Activated CD4-positive, alpha-beta T cell treated with anti-CD3 and anti-CD28 coated beads, Interleukin-10, Interleukin-2, amounts not matched to agents 100 ng/mL and 50 ng/mL, durations not matched to agents 16 hours and 8 hours (primary cell): Measurements from ENCODE around the gene CAMKK2.
"Not testable (repeated sequence)": the region's sequence is repeated elsewhere in the genome, so short reads cannot be mapped to it uniquely, and the experiment has no call there.

Experiments used
- DNase-seq: peaks from one replicate; pipeline ENCODE4 v3.0.0-alpha.2; 2020

The CAMKK2 gene

DNA sequence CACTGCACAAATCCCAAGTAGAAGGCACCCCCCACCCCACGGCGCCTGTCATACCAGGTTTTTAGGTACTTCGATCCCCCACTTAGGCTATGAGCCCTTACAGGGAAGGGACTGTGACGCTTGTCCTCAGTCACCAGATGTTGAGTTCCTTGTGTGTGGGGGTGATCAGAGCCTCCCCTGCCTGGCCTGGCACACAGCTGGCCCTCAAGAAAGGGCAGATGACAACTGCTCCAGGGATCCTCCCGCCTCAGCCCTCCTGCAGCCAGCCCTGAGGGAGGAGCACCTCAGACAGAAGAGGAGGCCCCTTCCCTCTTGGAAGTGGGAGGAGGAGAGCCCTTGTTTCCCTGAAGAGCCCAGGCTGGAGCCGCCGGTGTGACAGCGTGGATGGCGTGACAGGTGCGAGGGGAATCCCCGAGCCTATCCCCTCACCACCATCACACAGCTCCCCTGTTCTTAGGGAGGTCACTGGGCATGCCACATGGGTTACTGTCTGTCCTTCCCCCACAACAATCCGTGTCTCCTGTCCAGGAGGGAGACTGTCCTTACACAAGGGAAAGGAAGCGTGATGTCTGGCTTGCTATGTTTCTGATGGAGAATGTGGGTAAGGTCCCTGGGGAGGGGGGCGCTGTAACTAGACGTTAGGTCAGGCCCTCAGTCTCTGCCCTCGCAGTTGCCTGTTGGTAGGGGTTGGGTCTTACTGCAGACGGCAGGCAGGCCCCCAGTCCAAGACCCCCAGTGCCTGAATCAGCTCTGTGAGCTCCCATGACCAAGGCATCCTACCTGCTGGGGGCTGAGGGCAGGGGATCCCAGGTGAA is 55.1 kb downstream of the CAMKK2 start:
- DNase-seq: no peak

DNA sequence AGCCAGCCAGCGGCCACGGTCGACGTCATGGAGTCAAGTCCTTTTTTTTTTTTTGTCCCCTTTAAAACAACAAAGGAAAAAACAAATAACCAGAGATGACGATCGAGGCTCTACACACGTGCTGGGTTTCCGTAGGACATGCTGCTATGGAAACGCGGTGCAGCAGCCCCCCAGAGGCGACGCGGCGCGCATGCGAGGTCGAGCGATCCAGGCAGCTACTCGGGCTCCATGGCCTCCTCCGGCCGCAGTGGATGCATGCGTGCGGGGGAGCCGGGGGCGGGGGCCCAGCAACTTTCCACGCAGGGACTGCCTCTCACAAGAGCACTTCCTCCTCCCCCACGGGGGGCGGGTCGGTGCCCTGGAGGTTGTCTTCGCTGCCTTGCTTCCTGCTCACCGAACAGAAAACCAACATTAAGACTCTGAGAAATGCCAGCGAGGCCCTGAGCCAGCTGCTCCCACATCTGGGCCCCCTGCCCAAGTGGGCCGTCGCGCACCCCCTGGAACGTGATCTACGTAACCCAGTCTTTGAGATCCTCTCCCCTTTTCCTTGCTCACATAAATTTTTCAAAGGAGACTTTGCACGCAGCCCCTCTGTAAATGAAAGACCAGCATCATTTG is 55.9 kb downstream of the CAMKK2 start:
- DNase-seq: peak; percentile 70

DNA sequence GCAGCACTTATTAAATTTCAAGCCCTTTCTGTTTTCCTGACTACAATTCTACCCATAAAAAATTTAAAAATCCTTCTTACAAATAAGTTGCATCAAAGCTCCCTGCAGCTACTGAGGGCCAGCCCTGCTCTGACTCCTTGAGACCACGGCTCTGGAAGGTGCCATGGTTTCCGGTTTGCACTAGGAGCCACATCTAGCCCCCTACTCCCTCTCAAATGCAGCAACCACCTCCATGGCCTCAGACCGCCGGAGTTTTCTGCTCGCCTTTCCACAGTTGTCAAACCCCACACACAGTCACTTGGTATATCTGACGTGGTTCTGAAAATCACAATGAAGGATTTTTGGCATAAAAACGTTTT is 56.5 kb downstream of the CAMKK2 start:
- no peak for DNase-seq

DNA sequence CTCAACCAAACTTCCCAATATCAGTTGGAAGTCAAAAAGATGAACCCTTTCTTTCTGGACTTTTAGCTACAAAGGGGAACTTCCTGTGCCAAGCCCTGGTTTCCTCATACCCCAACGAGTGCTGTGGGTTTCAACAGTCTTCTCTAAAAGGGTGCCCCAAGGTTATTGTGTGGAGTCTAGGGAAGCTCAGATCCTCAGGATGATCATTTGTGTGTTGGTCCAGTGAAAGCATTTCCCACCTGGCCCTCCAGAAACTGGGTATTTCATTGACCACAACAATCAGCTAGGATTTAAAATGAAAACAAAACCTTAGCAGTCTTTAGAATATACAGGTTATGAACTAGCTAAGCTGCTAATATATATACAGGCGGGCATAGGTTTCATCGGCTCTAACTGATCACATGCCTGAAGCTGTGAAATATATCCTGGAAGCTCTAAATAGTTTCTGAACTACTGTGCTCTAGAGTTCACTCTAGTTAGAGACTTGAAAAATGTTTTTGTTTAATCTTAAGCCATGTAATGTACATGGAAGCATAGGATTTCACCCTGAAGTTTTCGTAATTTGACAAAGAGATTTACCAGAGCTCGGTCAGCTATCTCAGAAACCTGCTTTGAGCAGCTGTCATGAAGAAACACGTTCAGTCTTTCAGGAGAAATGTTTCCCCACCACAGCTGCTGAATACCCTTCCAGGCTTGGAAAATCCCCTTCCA is 57.0 kb downstream of the CAMKK2 start:
- DNase-seq: no peak

DNA sequence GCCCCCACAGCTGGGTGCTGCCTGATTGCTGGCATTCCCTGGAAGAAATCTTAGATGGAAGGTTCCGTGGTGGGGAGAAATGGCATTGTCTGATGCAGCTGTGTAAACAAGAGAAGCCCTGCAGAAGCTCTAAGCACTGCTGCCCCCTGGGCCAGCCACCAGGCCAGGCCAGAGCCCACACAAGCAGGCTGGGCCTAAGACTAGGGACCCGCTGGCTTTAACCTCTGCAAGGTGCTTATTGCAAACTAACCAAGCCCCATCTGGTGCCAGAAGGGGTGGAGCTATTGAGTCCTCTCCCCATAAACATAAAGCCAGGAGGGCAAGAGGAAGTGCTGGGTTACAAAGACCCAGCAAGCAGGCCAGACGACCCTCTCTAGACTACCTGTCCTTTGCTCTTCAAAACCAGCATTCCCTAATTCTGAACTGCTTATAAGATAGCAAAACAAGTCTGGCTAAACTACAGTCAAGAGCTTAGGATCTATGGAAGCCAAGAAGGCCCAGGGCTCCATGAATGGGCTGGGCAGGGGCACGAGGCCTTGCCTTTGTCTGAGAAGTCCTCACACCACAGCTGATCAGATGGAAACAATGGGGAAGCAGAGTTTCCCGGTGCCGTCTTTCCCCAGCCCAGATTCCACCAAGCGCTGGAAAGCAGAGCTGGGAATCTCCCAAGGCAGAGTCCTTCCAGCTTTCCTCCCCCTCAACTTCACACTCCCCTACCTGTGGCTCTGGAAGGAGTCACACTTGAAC is 57.7 kb downstream of the CAMKK2 start:
- DNase-seq: no peak

DNA sequence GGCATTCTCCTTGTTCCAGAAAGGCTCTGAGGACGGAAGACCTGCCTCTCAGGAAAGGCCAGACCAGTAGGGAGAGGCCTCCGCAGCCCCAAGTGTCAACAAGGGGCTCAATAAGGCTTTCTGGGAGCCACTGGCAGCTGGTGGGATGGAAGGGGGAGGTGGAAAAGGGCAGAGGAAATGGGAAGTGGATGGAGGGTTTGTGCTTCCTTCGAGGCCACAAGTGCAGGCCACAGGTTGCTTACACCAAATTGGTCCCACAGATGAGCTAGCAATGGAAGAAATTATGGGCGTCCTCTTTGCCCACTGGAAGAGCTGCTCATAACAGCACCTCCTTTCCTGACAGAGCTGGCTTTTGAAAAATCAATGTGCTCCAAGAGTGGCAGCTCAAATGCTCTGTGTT is 58.4 kb downstream of the CAMKK2 start:
- no peak for DNase-seq

DNA sequence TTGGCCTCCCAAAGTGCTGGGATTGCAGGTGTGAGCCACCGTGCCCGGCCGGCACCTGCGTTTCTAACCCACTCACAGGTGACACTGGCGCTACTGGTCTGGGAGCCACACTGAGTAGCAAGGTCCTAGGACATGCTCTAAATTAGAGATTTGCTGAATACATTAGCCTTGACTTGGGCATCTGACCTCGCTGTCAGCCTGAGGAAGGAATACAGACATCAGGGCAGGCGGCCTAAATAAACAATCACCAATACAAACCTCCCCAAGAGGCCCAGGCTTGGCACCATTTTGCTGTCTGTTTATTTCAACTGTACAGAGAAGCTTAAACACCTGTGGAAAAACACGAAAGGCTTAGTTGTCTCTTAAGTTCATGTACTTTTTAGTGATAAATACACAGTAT is 59.1 kb downstream of the CAMKK2 start:
- no peak for DNase-seq

DNA sequence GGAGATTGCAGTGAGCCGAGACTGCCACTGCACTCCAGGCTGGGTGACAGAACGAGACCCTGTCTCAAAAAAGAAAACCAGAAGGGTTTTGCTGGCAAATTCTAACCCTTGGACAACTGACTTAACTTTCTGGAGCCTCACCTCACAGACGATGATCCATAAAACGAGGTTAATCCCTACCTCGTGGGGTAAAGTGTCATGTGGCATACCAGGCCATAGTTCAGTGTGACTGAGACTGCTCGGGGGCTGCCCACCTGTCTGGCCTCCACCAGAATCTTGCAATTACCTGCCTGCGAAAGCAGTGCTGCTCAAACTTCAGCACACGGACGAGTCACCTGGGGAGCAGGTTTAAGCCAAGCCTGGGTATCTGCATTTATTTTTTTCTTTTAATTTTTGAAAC is 59.7 kb downstream of the CAMKK2 start:
- no peak for DNase-seq

DNA sequence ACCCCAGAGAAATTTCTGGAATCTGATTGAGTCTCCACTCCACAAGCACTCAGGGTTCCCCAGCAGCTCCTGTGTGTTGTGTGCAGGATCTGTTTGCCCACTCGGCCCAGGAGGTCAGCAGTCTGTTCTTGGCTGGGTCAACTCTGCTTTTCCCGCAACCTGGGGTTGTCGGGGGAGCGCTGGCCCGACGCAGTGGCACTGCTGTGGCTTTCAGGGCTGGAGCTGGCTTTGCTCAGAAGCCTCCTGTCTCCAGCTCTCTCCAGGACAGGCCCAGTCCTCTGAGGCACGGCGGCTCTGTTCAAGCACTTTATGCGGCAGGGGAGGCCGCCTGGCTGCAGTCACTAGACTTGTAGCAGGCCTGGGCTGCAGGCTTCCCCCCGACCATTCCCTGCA is 62.9 kb downstream of the CAMKK2 start:
- no peak for DNase-seq

DNA sequence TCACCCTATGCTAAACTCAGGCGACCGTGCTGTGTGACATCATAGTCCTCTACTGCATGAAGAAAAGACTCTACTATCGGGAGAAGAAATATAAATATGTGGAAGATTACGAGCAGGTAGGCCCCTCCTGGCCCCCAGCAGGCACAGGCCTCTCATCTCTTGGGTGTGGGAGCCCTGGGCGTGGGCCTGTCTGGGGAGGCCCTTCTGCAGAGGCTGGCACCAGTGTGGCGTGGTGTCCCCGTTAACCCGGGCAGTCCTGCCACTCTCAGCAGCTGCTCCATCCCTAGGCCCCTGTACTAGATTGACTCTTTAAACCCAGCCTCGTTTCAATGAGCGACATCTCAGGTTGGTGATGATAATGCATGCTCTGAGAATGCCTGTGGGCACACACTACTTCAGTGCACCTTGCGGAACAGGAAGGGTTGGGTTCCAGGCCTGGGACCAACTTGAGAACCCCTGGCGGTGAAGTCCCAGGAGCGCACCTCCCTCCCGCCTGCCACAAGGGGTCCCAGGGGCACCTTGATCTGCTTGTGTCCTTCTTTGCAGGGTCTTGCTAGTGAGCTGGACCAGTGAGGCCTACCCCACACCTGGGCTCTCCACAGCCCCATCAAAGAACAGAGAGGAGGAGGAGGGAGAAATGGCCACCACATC is 63.4 kb downstream of the CAMKK2 start:
- DNase-seq: no peak

DNA sequence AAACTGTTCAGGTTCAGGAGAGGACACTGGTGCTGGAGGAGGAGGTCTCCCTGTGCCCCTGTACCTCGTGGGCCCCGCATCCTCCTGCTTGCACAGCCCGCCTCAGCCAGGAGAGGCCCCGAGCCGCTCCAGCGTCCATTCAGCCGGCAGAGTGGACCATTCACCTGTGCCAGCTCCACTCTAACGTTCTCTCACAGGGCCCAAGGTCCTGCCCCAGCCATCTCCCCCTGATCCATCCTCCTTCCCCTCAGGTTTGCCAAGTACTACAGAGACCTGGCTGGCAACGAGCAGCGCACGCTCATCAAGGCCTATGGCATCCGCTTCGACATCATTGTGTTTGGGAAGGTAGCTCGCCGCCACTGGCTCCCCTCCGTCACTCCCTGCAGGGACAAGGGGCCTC is 64.3 kb downstream of the CAMKK2 start:
- DNase-seq: no peak

DNA sequence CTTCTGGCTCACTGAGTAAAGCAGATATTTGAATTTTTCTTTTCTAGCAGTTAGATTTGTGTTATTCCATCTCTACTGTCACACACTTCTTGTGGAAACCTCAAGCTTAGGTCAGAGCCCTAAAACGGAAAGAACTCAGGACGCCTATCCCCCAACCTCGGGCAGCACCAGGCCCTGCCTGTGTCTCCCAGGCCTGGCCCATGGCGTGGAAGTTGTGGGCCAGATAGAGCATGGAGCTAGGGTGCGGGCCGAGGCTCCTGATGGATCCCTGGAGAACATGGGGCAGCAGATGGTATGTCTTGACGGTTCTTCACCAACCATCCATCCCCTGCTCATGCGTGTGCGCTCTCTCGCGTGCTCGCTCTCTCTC is 66.0 kb downstream of the CAMKK2 start:
- DNase-seq: no peak

DNA sequence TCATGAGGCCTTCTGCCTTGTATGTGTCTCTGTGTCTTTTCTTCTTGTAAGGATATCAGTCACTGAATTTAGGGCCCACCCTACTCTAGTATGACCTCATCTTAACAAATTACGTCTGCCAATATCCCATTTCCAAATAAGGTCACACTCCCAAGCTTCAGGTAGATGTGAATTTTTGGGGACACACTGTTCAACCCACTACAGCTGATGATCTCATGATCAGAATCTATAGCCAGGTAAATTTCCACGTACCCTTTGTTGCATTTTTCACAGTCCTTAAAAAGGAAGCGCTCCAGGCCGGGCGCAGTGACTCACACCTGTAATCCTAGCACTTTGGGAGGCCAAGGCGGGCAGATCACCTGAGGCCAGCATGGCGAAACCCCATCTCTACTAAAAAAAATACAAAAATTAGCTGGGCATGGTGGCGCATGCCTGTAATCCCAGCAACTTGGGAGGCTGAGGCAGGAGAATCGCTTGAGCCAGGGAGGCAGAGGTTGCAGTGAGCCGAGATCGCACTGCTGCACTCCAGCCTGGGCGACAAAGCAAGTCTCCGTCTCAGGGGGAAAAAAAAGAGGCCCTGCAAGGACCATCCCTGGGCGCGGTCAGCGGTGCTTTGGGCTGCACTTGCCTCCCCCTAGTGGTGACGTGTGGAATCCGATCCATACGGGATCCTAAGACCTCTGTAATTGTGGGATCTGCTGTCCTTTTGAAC is 66.5 kb downstream of the CAMKK2 start:
- DNase-seq: peak; percentile 71

DNA sequence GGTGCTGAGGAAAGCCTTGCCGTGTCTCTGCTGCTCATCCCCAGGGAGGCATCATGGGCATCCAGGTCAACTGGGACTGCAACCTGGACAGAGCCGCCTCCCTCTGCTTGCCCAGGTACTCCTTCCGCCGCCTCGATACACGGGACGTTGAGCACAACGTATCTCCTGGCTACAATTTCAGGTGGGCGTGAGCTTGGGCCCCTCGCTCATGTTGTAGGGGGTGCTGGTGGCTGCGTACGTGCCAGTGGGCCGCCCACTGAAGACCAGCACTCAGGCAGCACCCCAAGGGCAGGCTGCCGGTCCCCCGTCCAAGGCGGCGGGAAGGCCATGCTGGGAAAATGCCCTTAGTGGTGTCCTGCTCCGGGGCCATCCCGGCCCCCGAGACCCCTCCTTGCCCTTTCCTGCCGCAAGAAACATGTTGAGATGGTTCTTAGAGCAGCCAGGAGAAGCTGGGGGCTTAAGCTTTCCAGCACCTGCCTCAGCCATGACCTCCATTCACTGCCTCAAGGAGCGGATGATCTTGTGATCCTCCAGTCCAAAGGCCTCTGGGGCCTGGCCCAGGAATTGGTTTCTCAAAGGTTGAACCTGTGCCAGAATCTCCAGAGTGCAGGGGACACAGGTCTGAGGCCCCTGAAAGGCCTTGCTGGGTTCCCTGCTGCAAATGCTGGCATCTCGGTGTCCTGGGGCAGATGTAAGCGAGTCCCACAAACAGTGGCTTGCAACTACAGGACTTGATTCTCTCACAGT is 67.4 kb downstream of the CAMKK2 start:
- DNase-seq: no peak

DNA sequence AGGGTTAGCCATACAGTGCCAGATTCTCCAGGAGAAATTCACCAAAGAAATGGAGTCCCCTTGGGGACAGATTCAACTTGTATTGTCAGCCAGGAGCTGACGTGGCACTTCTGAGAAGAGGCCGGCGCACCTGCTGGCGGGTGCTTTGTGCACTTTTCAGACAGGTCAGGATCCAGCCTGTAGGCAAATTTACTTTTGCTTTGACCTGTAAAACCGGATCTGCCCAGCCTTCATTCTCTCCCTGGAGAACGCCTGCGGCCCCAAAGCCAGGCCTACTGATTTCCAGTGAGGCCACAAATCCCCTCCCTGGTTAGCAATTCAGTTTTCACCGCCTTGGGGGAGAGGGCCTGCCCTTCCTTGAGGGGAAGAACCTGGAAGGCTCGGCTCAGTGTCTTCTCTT is 69.2 kb downstream of the CAMKK2 start:
- no peak for DNase-seq

DNA sequence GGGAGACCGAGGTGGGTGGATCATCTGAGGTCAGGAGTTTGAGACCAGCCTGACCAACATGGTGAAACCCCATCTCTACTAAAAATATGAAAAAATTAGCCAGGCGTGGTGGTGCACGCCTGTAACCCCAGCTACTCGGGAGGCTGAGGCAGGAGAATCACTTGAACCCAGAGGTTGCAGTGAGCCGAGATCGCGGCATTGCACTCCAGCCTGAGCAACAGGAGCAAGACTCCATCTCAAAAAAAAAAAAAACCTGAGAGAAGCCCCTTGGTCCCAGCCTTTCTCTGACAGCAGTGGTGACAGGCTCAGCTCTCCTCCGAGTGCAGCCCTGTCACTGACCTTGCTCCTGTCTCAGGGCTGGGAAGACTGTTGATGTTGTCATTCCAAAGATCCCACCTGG is 69.6 kb downstream of the CAMKK2 start:
- DNase-seq: not testable (repeated sequence)

DNA sequence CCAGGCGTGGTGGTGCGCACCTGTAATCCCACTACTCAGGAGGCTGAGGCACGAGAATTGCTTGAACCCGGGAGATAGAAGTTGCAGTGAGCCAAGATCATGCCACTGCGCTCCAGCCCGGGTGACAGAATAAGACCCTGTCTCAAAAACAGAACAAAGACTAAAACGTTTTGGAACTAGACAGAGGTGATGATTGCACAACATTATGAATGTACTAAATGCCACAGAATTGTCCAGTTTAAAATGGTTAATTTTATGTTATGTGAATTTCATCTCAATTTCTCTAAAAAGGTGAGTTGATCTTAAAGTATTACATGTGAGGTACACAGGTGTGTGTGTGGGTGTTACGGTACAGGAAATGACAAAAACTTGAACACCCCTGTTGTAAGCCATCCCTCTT is 70.1 kb downstream of the CAMKK2 start:
- no peak for DNase-seq

DNA sequence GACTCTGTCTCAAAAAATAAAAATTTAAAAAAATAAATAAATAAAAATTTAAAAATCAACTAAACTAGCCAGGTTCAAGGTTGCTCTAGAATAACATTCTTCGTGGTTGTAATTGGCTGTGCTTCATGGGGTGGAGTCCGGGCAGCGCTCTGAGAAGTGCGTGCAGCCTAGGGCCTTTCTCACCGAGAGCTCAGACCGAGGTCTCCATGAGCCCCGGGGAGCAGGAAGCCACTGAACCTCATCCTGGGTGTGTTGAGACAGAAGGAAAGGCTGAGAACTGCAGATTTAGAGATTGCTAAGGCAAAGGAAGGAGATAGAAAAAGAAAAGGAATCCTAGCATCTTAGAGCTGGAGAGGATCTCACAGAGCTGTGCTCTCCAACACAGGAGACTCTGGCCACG is 71.9 kb downstream of the CAMKK2 start:
- peak; percentile 76 for DNase-seq

DNA sequence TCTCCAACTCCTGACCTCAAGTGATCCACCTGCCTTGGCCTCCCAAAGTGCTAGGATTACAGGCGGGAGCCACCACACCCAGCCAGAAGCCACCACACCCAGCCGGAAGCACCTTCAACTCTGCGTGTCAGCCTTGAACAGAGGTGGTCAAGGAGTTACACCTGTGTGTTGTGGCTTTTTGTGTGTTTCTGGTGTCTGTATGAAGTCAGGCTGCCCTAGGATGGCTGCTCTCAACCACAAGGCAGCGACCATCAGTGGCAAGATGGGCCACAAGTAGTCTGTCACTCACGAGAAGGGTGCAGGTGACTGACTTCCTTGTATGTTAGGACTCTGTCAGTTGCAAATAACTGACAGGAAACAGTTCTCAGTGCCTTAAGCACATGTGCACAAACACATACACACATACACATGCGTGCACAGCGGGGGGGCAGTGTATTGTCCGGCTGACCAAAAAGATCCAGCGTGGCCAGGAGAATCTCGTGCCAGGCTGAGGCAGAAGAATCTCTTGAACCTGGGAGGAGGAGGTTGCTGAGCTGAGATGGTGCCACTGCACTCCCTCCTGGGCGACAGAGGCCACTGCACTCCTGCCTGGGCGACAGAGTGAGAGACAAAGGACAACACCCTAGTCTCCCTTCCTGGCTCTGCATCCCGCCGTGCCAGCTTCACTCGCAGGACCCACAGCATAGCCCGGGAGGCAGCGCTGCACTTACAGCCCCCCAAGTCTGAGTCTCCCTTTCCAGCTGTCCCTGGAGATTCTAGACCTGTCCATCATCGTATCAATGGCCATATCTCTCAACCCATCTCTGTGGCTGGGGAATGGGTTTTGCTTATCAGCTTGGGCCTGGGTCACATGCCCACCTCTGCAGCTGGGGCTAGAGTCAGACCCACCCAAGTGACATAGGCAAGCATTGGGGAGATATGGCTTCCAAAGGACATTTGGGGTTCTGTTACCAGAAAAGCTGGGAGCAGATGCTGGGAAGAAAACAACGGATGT is 72.9 kb downstream of the CAMKK2 start:
- peak; percentile 63 for DNase-seq

DNA sequence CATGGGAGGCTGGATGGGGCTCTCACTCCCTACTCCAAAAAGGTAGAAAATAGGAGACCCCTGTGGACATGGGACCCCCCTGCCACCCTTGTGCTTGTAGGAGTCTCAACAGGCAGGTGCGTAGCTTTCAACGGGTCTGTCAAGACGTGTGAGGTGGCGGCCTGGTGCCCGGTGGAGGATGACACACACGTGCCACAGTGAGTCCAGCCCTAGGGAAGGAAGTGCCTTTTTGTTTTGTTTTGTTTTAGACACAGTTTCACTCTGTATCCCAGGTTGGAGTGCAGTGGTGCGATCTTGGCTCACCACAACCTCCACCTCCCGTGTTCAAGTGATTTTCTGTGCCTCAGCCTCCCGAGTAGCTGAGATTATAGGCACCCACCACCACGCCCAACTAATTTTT is 73.7 kb downstream of the CAMKK2 start:
- DNase-seq: peak; percentile 30
